Measurements from ENCODE around the gene PPP1R17.

- no peak for TF ChIP-seq CTCF (conservative IDR thresholded peaks at IDR 0.05; ENCODE audit: low read depth in 2 of 2)
- no peak for TF ChIP-seq POLR2AphosphoS5 (IDR thresholded peaks at IDR 0.05; ENCODE audit: low read depth)
Observed at GRCh38 chr7:31724696-31725095, 37.7 kb downstream of the PPP1R17 start.
